GM18498 (cell line): ENCODE measurements around the gene ENPP1.

Experiments
- ATAC-seq: cut with Tn5 transposase; IDR thresholded peaks from one replicate; pipeline ENCODE4 v1.9.1; 2021; ENCODE audit warnings: mild to moderate bottlenecking, moderate library complexity; ENCODE audit not compliant: unreplicated experiment

The ENPP1 gene

DNA sequence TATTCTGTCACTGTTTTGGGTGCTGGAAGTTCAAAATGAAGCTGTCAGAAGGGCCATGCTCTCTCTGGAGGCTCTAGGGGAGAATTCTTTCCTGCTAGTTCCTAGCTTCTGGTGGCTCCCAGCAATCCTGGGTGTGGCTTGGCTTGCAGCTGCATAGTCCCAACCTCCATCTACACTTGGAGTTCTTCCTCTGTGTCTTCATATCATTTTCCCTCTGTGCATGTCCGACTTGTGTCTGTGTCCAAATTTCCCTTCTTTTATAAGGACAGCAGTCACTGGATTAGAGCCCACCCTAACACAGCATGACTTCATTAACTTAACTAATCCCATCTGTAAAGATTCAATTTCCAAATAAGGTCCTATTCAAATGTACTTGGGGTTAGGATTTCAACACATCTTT is 23.3 kb upstream of the ENPP1 start:
- no peak for ATAC-seq

DNA sequence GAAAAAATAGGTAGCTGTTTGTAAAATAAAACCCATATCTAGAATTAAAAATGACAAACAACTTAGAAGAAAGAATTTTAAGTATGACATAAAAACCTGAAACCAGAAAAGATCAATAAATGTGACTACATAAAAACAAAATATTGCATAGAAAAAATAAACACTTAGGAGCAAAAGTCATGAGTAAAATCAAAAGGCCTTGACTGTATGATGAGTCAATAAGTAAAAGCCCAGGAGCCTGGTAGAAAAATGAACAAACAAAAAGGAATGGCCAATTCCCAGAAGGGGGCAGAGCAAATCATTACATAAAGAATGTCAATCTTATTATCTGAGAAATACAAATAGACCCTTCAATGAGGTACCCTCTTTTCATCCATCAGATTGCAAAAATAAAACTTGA is 20.7 kb upstream of the ENPP1 start:
- no peak for ATAC-seq

DNA sequence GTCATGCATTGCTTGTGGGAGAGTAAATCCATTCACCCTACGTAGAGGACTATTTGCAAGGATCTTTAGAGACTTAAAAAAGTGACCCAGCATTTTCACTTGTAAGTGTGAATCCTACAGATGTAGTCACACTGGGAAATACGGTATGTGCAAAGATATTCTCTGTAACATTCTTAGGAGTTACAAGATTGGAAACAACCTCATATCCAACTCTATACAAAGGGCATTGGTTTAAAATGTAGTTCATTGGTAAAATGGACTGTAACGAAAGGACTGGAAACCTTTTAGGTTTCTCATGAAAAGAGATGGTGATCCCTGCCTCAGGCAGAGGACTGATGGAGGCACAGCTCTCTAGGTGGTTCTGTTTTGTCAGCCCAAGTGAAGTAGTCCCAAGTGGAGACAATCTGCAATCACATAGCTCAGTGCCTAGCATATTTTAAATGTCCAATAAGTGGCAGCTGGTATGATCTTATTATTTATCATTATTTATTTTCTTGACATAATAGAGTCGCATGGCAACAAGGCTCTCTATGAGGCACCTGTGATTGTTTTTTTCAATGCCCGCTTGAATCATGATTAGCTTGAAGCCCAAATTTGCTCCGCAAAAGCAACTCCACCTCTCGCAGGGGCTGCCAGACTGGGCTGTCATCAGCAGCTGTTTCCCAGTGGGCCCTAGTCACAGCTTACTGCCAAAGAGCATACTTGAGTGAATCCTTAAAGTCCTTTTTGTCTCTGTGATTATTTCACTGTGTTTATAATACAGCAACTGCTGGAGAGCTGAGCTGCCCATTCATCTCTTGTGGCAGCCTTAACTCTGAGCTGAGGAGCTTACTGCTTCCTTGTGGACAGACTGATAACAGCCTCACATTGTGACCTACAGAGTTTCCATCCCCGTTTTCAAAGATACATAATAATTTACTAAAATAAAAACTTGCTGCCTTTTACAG is 19.8 kb upstream of the ENPP1 start:
- no peak for ATAC-seq

DNA sequence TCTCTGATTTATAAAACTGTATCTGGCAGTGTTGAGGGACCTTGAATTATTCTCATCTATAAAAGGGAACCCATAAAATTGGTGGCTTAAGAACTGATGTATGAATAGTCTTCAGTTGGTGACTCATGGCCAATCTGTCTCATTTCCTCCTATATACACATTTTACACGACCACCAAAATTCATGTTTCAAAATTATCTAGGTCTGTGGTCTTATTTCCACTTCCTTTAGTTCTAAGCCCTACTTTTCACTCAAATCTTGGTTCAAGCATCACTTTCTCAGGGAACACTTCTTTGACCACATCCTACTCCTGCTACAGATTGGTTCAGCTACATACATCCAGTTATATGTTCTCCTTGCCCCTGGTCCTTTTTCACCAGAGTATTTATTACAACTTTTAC is 18.6 kb upstream of the ENPP1 start:
- no peak for ATAC-seq

DNA sequence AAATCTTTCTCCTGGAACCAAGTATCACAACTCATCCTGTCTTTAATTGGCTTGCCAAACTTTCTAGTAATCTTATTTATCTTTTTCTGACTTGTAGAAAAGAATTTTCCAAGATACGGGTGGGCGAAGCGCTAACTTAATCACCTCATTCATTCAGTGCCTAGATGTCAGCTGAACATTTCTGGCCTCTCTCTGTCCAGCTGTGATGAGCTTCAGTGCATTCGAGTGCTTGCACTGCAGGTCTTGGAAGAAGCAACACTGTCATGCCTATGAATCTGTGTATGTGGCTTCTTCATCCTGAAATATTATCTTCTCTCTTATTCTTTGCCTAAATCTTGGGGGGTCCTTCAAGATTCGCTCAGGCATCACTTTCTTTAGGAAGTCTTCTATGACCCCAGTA is 16.3 kb upstream of the ENPP1 start:
- no peak for ATAC-seq

DNA sequence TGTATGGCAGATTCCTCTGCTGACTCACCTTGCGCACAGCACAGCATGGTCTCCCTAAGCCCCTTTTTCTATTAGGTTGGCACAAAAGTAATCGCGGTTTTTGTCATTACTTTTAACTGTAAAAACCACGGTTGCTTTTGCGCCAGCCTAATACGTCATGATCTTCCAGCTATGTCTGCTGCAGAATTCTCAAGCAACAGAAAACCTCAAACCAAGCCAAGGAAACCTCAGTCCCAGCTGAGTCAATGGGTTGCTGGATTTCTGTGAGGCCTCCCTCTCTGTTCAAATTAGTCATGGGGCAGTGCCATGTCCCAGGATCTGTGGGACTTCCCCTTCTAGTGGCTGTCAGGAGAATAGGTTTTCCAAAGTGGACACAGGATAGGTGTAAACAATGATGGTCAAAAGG is 15.7 kb upstream of the ENPP1 start:
- ATAC-seq, result no peak

DNA sequence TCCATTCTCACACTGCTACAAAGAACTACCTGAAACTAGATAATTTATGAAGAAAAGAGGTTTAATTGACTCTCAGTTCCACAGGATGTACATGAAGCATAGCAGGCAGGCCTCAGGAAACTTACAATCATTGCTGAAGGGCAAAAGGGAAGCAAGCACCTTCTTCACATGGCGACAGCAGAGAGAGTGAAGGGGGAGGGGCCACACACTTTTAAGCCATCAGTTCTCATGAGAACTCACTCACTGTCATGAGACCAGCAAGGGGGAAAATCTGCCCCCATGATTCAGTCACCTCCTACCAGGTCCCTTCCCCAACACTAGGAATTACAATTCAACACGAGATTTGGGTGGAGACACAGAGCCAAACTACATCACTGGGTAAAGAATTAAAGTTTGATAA is 12.5 kb upstream of the ENPP1 start:
- ATAC-seq, result no peak

DNA sequence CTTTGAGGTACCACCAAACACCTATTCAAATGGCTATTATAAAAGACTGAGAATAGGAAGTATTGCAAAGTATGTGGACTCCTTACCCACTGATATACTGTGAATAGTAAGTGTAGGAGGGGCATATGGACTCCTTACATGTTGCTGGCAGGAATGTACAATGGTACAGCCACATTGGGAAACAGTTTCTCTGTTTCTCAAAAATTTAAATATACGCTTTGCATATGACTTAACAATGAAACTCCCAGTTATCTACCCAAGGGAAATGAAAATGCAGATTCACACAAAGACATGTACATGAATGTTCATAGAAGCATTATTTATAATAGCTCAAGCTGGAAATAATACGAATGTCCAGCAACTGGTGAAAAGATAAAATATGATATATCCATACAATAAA is 5.5 kb upstream of the ENPP1 start:
- ATAC-seq, result no peak

DNA sequence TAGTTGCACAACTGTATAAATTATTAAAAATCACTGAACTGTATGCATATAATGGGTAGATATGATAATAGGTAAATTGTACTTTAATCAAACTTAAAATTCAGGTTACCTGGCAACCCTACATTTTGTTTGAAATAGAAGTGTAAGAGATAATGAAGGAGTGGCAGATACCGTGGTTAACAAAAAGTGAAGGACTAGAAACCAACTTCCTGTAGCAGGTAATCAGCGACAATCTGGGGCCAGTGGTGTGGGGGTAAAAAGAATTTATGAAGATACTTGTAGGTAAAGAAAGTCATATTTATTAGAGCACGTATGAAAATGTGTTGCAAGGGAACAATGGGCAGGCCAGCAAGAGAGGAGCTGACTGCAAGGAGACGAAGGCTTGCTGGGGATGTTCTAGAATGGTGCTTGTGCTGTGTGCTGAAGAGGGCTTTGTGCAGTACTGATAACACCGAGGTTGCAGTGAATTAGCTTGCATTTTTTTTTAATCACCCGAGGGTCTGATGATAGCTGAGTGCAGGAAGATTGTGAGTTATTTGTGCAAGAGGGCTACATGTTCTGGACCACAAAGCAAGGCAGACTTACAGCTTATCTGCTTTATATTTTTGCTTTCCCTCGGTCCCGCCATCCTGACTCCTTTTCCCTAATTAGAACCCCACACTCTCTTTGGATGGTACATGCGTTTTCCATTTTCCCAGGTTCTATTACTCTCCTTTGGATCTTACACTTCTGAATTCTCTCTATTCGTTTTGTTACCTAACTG is 4.6 kb upstream of the ENPP1 start:
- no peak for ATAC-seq

DNA sequence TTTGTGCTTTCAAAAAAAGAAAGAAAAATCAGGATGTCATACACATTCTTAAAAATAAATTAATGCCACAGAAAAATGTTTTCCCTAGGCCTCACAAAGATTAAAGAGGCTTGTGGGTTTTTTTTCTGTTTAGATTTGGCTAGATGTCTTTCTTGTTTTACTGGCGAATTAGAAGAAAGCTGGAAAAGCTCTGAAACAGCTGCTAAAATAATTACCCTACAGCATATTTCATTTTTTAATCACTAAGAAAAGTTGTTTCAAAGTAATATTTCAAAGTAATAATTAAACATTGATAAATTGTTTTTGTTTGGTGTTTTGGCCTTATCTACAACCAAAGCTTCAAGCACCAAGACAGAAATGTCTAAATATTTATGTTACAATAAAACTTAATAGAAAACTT is 3.7 kb upstream of the ENPP1 start:
- no peak for ATAC-seq

DNA sequence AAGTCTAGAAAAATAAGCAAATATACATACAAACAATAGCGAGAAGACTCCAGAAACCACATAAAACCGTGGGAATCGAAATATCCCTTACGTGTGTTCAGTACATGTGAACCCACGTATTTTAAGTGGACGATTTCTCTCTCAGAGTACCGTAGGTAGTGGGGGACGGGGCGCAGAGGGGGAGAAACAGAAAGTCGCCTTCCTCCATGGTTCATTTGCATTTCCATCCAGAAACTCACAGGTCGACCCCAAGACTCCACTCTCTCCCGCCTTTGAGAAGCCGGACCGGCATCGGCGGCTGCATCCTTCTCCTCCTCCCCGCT is 538 bp upstream of the ENPP1 start:
- ATAC-seq, result no peak

DNA sequence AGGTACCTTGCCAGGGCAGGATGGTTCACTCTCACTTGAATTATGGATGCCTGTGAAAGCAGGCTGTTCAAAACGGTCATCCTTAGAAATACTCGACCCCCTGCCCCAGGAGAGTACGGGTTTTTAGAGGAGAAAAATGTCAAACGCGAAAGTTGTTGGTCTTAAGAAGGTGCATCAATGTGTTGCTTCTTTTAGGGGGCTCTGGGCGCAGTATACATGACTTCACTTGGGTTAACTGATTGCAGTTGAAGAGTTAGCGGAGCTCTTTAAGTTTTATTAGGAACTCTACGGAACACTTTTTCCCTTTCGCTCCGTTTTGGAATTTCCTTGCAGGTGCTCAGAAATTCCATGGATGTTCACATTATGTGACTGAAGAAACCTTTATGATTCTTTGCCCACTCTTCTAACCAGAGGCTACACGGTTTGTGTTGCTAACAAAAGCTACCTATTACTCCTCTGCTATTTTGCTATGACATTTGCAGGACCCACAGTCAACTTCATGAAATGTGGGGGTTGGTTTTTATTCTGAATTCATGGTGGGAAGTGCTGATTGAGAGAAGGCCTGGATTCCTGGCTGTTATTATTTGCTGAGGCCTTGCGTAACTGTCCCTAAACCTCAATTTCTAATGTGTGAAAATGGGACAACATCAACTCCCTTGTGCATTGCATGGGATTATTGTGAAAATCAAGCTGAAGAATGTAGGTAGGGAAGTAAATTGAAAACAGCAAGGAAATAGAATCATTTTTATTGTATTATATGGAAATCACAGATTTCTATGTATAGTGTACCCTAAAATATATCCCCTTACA is 845 bp downstream of the ENPP1 start:
- ATAC-seq, result no peak

DNA sequence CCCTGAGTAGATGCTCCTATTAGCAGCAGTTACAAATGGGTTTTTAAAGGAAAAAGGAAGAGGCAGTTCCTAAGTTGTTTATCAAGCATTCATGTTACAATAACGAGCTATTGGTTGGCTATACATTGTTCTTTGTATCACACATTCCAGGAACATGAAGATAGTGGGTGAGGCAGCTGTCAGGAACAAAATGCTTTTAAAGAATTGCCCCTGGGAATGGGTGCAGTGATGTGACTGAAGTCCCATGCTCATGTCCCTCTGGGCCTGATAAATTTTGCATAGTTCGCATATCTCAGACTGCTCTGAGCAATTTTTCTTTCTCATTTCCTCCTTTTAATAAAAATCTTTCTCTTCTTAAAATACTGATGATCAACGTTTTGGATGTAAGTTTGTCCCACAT is 3.7 kb downstream of the ENPP1 start:
- no peak for ATAC-seq

DNA sequence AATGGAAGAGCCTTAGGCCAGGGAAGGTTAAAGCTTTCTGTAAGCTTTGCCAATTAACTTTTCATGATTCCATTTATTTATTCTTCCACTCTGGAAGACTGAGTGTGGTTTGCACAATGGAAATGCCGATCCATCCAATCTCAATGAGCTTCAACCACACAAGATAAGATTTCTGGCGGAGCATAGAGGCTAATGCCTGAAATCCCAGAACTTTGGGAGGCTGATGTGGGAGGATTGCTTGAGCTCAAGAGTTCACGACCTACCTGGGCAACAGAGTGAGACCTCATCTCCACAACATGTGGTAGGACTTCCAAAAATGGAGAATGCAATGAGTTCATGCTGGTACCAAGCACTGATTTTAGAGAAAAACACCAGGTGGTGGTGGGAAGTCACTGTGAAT is 6.2 kb downstream of the ENPP1 start:
- no peak for ATAC-seq

DNA sequence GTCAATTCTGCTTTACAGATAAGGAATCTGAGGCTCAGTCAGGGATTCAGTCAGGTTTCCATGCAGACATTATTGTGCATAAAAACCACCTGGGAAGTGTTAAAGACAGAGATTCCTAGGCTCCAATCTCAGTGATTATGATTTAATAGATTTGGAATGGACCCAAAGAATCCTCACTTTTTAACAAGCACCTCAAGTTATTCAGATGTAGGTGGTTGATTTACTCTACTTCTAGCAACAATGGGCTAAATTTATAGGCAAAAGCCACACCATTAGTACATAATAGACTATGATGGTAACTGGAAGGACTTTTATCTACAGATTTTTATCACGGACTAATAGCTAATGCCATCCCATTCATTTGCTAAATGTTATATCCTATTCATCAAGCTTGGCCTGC is 9.0 kb downstream of the ENPP1 start:
- ATAC-seq, result no peak

DNA sequence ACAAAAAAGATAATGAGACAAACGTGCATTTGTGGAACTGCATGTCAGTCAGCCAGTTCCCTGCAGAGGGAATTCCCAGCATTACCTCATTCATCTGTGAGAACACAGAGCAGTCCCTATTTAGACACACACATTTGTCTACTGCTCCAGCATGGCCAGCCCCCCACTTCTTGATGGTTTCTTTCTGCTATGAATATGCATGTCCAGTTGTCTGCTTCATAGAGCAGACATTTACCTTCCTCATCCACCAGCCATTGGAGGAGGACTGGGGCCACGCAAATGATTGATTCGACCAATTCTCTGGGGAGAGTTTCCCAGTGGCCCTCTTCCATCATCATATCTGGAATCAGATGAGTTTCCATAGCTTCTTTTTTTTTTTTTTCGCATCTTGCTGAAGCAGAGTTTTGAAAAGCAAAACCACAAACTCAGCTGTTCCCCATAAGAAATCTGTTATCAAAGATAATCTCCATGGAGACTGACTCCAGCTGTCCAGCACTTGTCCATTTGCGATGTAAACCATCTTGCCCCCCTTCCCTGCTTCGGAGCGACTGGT is 11.8 kb downstream of the ENPP1 start:
- ATAC-seq, result no peak

DNA sequence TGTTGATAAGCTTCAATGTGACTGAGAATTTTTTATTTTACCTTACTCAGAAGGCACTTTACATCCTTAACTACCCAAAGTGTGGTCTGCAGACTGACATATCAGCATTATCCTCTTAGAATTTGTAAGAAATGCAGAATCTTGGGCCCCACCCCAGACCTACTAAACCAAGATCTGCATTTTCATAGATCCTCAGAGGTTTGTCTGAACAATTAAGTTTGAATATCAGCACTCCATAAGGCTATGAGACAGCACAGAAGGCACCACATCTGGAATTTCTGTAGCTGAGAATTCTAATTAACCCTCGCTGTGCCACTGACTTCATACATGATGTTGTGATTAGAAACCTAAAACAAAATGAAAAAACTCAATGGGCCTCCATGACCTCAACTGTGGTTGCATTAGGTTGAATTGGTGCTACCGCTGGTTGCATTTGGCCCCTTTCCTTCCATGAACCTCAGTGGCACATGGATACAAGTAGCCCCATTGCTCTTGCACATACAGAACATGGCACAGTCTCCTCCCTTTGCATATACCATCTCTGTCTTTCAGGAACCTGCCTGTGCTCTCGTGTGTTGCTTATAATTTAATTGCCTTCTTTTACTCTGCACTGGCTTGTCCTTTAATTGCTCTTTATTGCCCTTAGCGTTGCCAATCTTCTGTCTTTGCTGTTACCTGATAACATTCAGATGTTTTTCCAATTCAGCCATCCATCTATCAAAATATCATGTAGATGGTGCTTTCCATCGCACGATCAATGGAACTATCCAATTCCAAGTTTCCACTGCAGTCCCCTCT is 13.4 kb downstream of the ENPP1 start:
- ATAC-seq, result no peak

DNA sequence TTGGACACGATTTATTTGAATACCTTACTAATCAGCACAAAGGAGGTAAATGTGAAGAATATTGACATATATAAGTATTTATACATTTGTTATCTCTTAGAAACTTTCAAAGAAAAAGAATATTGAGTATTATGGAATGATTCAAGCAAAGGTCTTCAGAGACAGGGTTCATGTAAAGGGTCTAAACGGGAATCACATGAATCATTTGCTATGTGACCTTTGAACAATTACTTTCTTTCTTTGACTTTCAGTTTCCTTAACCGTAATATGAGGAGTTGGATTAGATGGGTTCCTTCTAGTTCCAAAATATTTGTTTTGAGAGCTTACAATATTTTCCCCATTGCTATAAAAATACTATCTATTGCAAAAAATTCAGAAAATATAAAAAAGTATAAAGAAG is 14.3 kb downstream of the ENPP1 start:
- no peak for ATAC-seq

DNA sequence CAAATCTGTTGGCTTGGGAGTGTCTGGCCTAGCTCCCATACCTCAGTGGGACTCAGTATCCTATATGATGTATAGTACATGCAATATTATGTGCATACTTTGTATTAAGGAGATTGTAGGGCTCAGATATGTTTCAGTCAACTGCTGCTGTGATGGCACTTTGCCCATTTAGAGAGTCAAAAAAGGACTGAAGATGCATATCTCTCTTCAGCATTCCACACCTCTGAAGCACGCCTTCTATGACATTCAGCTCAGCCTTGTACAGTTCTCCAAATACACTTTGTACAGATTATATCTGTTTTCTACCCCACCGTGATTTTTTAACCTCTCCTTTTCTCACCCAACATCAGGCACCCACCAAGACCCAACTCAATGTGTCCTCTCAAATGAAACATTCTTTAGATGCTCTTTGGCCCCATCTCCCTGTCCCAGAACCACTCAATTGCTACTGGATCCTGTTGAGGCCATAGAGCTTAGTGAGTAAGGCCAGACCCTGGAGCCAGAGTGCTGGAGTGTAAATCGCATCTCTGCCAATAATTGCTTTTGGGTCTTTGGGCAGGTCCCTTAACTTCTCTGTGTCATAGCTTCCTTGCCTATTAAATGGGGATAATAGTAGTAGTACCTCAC is 15.6 kb downstream of the ENPP1 start:
- no peak for ATAC-seq

DNA sequence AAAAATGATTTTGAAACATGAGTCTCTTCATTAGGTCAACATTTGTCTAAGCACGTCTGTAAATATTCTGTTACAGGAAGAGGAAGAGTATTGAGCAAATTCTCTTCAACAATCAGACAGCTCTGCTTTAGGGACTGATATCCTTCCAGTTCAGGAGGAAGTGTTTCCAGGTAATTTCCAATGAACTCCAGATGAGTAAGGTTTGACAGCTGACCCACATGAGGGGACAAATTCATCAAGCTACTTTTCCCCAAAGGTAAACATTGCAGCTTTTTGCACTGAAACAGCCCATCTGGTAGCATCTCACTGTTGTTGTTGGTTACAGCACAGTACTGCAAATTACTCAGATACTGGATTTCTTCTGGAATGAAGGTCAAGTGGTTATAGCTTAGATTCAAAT is 18.1 kb downstream of the ENPP1 start:
- no peak for ATAC-seq
